Measurements from ENCODE around the gene CAMK2A. TPM values are rescaled to one million over a fixed set of nuclear protein-coding genes. Genes with fewer than 3 reads are reported as not detected.

CAMK2A gene
- total RNA-seq, 1 experiment from 2014 or later, result 0.33 TPM

GRCh38 chr5:150266871-150267291 lies 22.7 kb downstream of the CAMK2A start:
- Histone ChIP-seq H3K56ac (ENCODE audit: insufficient read length, low read depth, low read length) (no peak overlapping the region), H3K4me2 (ENCODE audit: insufficient read depth, insufficient read length, low read length) (no peak overlapping the region), H2BK20ac (ENCODE audit: low read depth, low read length, poor library complexity, severe bottlenecking) (no peak overlapping the region), H3K23me2 (ENCODE audit: insufficient read length, low read depth, low read length, poor library complexity, severe bottlenecking) (no peaks in the 10 kb centered on the region), H2BK12ac (ENCODE audit: insufficient read length, low read depth, low read length) (no peak overlapping the region), H2AK5ac (ENCODE audit: insufficient read length, low read length) (no peak overlapping the region), H3K27me3 (ENCODE audit: insufficient read depth, low read length) (no peaks in the 10 kb centered on the region), H2BK120ac (ENCODE audit: low read depth, low read length, poor library complexity, severe bottlenecking) (no peak overlapping the region), H2AFZ (ENCODE audit: low read length) (no peak overlapping the region), H3K9me3 (ENCODE audit: control insufficient read depth, low read depth, low read length) (no peaks in the 10 kb centered on the region), H3K23ac (ENCODE audit: insufficient read length, low read depth, low read length) (no peak overlapping the region), H3K18ac (ENCODE audit: insufficient read length, low read depth, low read length) (no peak overlapping the region), H3K14ac (ENCODE audit: insufficient read depth, low read length) (no peak overlapping the region), H2BK5ac (ENCODE audit: insufficient read length, low read length) (no peak overlapping the region), H4K8ac (replicated peaks; ENCODE audit: insufficient read length, low read depth, low read length) (no peak overlapping the region), H3K79me1 (ENCODE audit: insufficient read depth, low read depth, low read length, poor library complexity, severe bottlenecking) (no peaks in the 10 kb centered on the region), H3T11ph (ENCODE audit: low read length) (no peak overlapping the region), H3K4ac (ENCODE audit: low read depth, low read length) (no peak overlapping the region), H3K27ac (ENCODE audit: insufficient read length, low read depth, low read length) (no peak overlapping the region), H4K5ac (ENCODE audit: insufficient read length, low read depth, low read length) (no peak overlapping the region), H3K79me2 (ENCODE audit: insufficient read depth, low read length) (no peaks in the 10 kb centered on the region), H3K9ac (ENCODE audit: extremely low read depth, insufficient read length, low read length) (no peak overlapping the region), H4K91ac (ENCODE audit: insufficient read length, low read depth, low read length) (no peak overlapping the region), H4K20me1 (ENCODE audit: control insufficient read depth, insufficient read depth, insufficient read length) (no peaks in the 10 kb centered on the region), H2BK15ac (ENCODE audit: low read depth, low read length) (no peak overlapping the region), H3K4me1 (ENCODE audit: insufficient read depth, low read length) (no peaks in the 10 kb centered on the region)
- no peaks in the 10 kb centered on the region for H3K36me3 Mint-ChIP-seq (ENCODE audit: insufficient read depth in 1 of 3, low read depth in 3 of 3)
- H3K27ac Mint-ChIP-seq, result no peak overlapping the region
- TF ChIP-seq CTCF (conservative IDR thresholded peaks at IDR 0.05), result no peak
- no peak overlapping the region for H3K4me3 Mint-ChIP-seq
- no CpG with 5 or more reads among the region's 4 CpGs for WGBS (ENCODE audit: extremely low coverage, insufficient read length, low lambda C conversion rate)
- peaks cover 28 to 39% of the 10 kb centered on the region in 2 experiments for H3K4me1 Mint-ChIP-seq
- H3K27me3 Mint-ChIP-seq (ENCODE audit: low read depth), result peaks cover 10% of the 10 kb centered on the region
- H3K9me3 Mint-ChIP-seq, result no peaks in the 10 kb centered on the region
- no peak for DNase-seq

Measured in H9 (cell line).